Smooth muscle cell (in vitro differentiated cells): ENCODE data around the gene OR2AJ1. TPM values are rescaled to one million over a fixed set of nuclear protein-coding genes. Genes with fewer than 3 reads are reported as not detected.

Experiments used
- DNase-seq: peaks from one replicate; lab custom pipeline; 2025; ENCODE audit not compliant: unreplicated experiment; lab: John Stamatoyannopoulos, UW
- H2AFZ ChIP-seq: fragments of 200-600 bp; sonication (generic); 2 replicates; pipeline ENCODE4 v1.6.0; 2016; ENCODE audit warnings: antibody characterized with exemption, low read depth, mild to moderate bottlenecking
- H3F3A ChIP-seq: fragments of 200-600 bp; sonication (generic); 2 replicates; pipeline ENCODE4 v1.6.0; 2017; ENCODE audit warnings: antibody characterized with exemption, low read depth
- H3K27ac ChIP-seq: fragments of 200-600 bp; sonication (generic); 2 replicates; pipeline ENCODE4 v1.5.1; 2016; ENCODE audit warnings: low read depth, mild to moderate bottlenecking
- H3K27me3 ChIP-seq: fragments of 200-600 bp; sonication (generic); 2 replicates; pipeline ENCODE4 v1.6.1; 2016; ENCODE audit warnings: low read depth, mild to moderate bottlenecking
- H3K36me3 ChIP-seq: fragments of 200-600 bp; sonication (generic); 2 replicates; pipeline ENCODE4 v1.5.1; 2016; ENCODE audit warnings: low read depth
- H3K4me1 ChIP-seq: fragments of 200-600 bp; sonication (generic); 2 replicates; pipeline ENCODE4 v1.5.1; 2016; ENCODE audit warnings: low read depth
- H3K4me2 ChIP-seq: fragments of 200-600 bp; sonication (generic); 2 replicates; pipeline ENCODE4 v1.6.0; 2016; ENCODE audit warnings: mild to moderate bottlenecking
- H3K4me3 ChIP-seq: fragments of 200-600 bp; sonication (generic); 2 replicates; pipeline ENCODE4 v1.5.1; 2016; ENCODE audit warnings: mild to moderate bottlenecking
- H3K79me2 ChIP-seq: fragments of 200-600 bp; sonication (generic); 2 replicates; pipeline ENCODE4 v1.6.0; 2016; ENCODE audit warnings: low read depth, mild to moderate bottlenecking
- H3K9ac ChIP-seq: fragments of 200-600 bp; sonication (generic); 2 replicates; pipeline ENCODE4 v1.6.0; 2016; ENCODE audit warnings: low read depth
- H3K9me3 ChIP-seq: fragments of 200-600 bp; sonication (generic); replicated peaks from 2 replicates; pipeline ENCODE4 v1.5.1; 2016; ENCODE audit warnings: low read depth
- H4K20me1 ChIP-seq: fragments of 200-600 bp; sonication (generic); 2 replicates; pipeline ENCODE4 v1.6.0; 2016; ENCODE audit warnings: low read depth
- CTCF ChIP-seq: fragments of 200-600 bp; sonication (generic); IDR thresholded peaks from 2 replicates; pipeline ENCODE4 v1.5.1; 2017; ENCODE audit warnings: borderline replicate concordance, mild to moderate bottlenecking, antibody characterized with exemption; ENCODE audit not compliant: insufficient read depth, poor library complexity, severe bottlenecking
- WGBS: methylation state at CpG from one replicate; pipeline ENCODE4 v1.1.7; 2016; ENCODE audit warnings: low lambda C conversion rate; 5-methylcytosine and 5-hydroxymethylcytosine counted together
- polyA plus RNA-seq: library from polyadenylated mRNA; unstranded; fragments of >200 nt; fragmentation: Nextera tagmentation; extraction: Ambion mirVana; gene quantifications from 2 replicates; pipeline ENCODE4 v1.2.1, GENCODE V29; 2016
- total RNA-seq: library from RNA; depleted of rRNA; stranded (reverse); fragments of >200 nt; gene quantifications from 2 replicates; pipeline ENCODE4 v1.2.3, GENCODE V29; 2014

OR2AJ1 gene
- total RNA-seq (not detected in 2 replicates), polyA plus RNA-seq (not detected in 2 replicates)

- Histone ChIP-seq H3K27me3 (no peaks in the 10 kb centered on the region), H3K27ac (no peak within 1 kb of the TSS), H3F3A (no peaks in the 10 kb centered on the region), H3K4me2 (no peak within 1 kb of the TSS), H3K4me1 (no peaks in the 10 kb centered on the region), H3K9me3 (peaks cover 22% of the 10 kb centered on the region), H2AFZ (no peak within 1 kb of the TSS), H3K4me3 (no peak within 1 kb of the TSS), H3K36me3 (no peaks in the 10 kb centered on the region), H3K9ac (no peak within 1 kb of the TSS), H4K20me1 (no peaks in the 10 kb centered on the region), H3K79me2 (no peaks in the 10 kb centered on the region)
- TF ChIP-seq CTCF = no peak
- WGBS = 85% methylated on average over 9 of the region's 9 CpGs
- DNase-seq = no peak
Observed at GRCh38 chr1:247924868-247925267, at the start of gene OR2AJ1. Gene OR2AJ1, plus strand, starts transcription at chr1:247924889. Its CDS starts 8,880 bp downstream, at chr1:247933769.

- Histone ChIP-seq H3K9ac (no peak overlapping the region), H2AFZ (no peak overlapping the region), H3K79me2 (no peaks in the 10 kb centered on the region), H3K4me2 (no peak overlapping the region), H4K20me1 (no peaks in the 10 kb centered on the region), H3K27ac (no peak overlapping the region), H3K4me1 (no peaks in the 10 kb centered on the region), H3F3A (no peaks in the 10 kb centered on the region), H3K4me3 (no peak overlapping the region), H3K36me3 (no peaks in the 10 kb centered on the region), H3K27me3 (no peaks in the 10 kb centered on the region), H3K9me3 (no peaks in the 10 kb centered on the region)
- WGBS = 76% methylated on average over 9 of the region's 9 CpGs
- no peak for TF ChIP-seq CTCF
- no peak for DNase-seq
Observed at GRCh38 chr1:247883346-247883745, 41.3 kb upstream of the OR2AJ1 start.

GRCh38 chr1:247884797-247885413, 39.8 kb upstream of the OR2AJ1 start:
- 87% methylated on average over 10 of the region's 10 CpGs for whole genome bisulfite sequencing
- Histone ChIP-seq H3K9ac (no peak overlapping the region), H3K27me3 (no peaks in the 10 kb centered on the region), H4K20me1 (no peaks in the 10 kb centered on the region), H3F3A (no peaks in the 10 kb centered on the region), H2AFZ (no peak overlapping the region), H3K36me3 (no peaks in the 10 kb centered on the region), H3K4me3 (no peak overlapping the region), H3K9me3 (no peaks in the 10 kb centered on the region), H3K4me2 (no peak overlapping the region), H3K27ac (no peak overlapping the region), H3K79me2 (no peaks in the 10 kb centered on the region), H3K4me1 (no peaks in the 10 kb centered on the region)
- DNase-seq = no peak
- TF ChIP-seq CTCF = no peak

- H3K9me3 ChIP-seq = no peaks in the 10 kb centered on the region
- H3K4me3 ChIP-seq = no peak within 1 kb of the TSS
- no peak within 1 kb of the TSS for H3K4me2 ChIP-seq
- no peaks in the 10 kb centered on the region for H3K4me1 ChIP-seq
- no peak within 1 kb of the TSS for H3K27ac ChIP-seq
- DNase-seq = no peak
- H3K9ac ChIP-seq = no peak within 1 kb of the TSS
- H3K27me3 ChIP-seq = no peaks in the 10 kb centered on the region
- no peaks in the 10 kb centered on the region for H4K20me1 ChIP-seq
- no peak within 1 kb of the TSS for H2AFZ ChIP-seq
- TF ChIP-seq CTCF = no peak
- H3F3A ChIP-seq = no peaks in the 10 kb centered on the region
- H3K36me3 ChIP-seq = no peaks in the 10 kb centered on the region
- 37% methylated on average over 2 of the region's 2 CpGs for WGBS
- no peaks in the 10 kb centered on the region for H3K79me2 ChIP-seq
Observed at GRCh38 chr1:247895163-247895637, 29.5 kb upstream of the OR2AJ1 start, which contains the start of gene OR2W3. Gene OR2W3, plus strand, starts transcription at chr1:247895587. Its CDS starts 0 bp downstream, at chr1:247895587.
